WERI-Rb-1 (cell line): ENCODE measurements around the gene OAF.

Source experiments
- DNase-seq: peaks from one replicate; pipeline ENCODE4 v3.0.0-alpha.2; 2020
- H3K27ac ChIP-seq: fragments of 250-450 bp; sonication (Bioruptor Pico); 2 replicates; pipeline ENCODE4 v1.5.1; 2020; ENCODE audit warnings: mild to moderate bottlenecking, moderate library complexity
- H3K27me3 ChIP-seq: fragments of 250-450 bp; sonication (Bioruptor Pico); 2 replicates; pipeline ENCODE4 v1.5.1; 2021; ENCODE audit warnings: mild to moderate bottlenecking, low read depth, moderate library complexity; ENCODE audit not compliant: insufficient read depth, severe bottlenecking
- H3K36me3 ChIP-seq: fragments of 250-450 bp; sonication (Bioruptor Pico); 2 replicates; pipeline ENCODE4 v1.5.1; 2020; ENCODE audit warnings: mild to moderate bottlenecking, moderate library complexity
- H3K4me3 ChIP-seq: 2 replicates; pipeline ENCODE4 v1.5.1; 2011; ENCODE audit warnings: low read depth, mild to moderate bottlenecking, control low read depth, low read length
- H3K9me3 ChIP-seq: fragments of 250-450 bp; sonication (Bioruptor Pico); 2 replicates; pipeline ENCODE4 v1.5.1; 2021; ENCODE audit warnings: mild to moderate bottlenecking, moderate library complexity; ENCODE audit not compliant: severe bottlenecking
- CTCF ChIP-seq: IDR thresholded peaks from 2 replicates; pipeline ENCODE4 v1.5.1; 2011; ENCODE audit warnings: low read depth, mild to moderate bottlenecking, control low read depth, inconsistent platforms, low read length

The OAF gene

GRCh38 chr11:120223793-120224192, 13.0 kb downstream of the OAF start:
- Histone ChIP-seq H3K27me3 (no peaks in the 10 kb centered on the region), H3K27ac (no peak overlapping the region), H3K36me3 (no peaks in the 10 kb centered on the region), H3K9me3 (no peaks in the 10 kb centered on the region), H3K4me3 (no peak overlapping the region)
- no peak for TF ChIP-seq CTCF
- DNase-seq = no peak

- Histone ChIP-seq H3K4me3 (no peak overlapping the region), H3K27me3 (no peaks in the 10 kb centered on the region), H3K9me3 (no peaks in the 10 kb centered on the region), H3K27ac (no peak overlapping the region), H3K36me3 (no peaks in the 10 kb centered on the region)
- no peak for TF ChIP-seq CTCF
- no peak for DNase-seq
Measured at GRCh38 chr11:120224361-120224760, 13.5 kb downstream of the OAF start.

- TF ChIP-seq CTCF = no peak
- no peak for DNase-seq
- Histone ChIP-seq H3K4me3 (no peak overlapping the region), H3K36me3 (no peaks in the 10 kb centered on the region), H3K27ac (no peak overlapping the region), H3K9me3 (no peaks in the 10 kb centered on the region), H3K27me3 (no peaks in the 10 kb centered on the region)
Measured at GRCh38 chr11:120224972-120225909, 14.4 kb downstream of the OAF start.

- Histone ChIP-seq H3K36me3 (no peaks in the 10 kb centered on the region), H3K9me3 (no peaks in the 10 kb centered on the region), H3K4me3 (no peak overlapping the region), H3K27ac (no peak overlapping the region), H3K27me3 (no peaks in the 10 kb centered on the region)
- no peak for TF ChIP-seq CTCF
- no peak for DNase-seq
Measured at GRCh38 chr11:120226242-120226641, 15.4 kb downstream of the OAF start.

- Histone ChIP-seq H3K4me3 (no peak overlapping the region), H3K27me3 (no peaks in the 10 kb centered on the region), H3K36me3 (no peaks in the 10 kb centered on the region), H3K9me3 (no peaks in the 10 kb centered on the region), H3K27ac (no peak overlapping the region)
- no peak for DNase-seq
- TF ChIP-seq CTCF = no peak
Measured at GRCh38 chr11:120226714-120227113, 15.9 kb downstream of the OAF start.
